KBM-7 (cell line): ENCODE data around the gene KRTAP29-1.
A peak's percentile ranks its signal among the peaks of the same experiment; 100 is the strongest.

Experiments
- DNase-seq: peaks from one replicate; pipeline ENCODE4 v3.0.0-alpha.2; 2015
- in situ Hi-C: fragments of 300-500 bp; cut with MboI; formaldehyde crosslinking; loops from 2 replicates; pipeline ENCODE4 v1.14.3; 2020; ENCODE audit warnings: low sequenced_read_pairs, low pct_unique_long_range_greater_than_20kb, mixed read lengths

Gene KRTAP29-1

DNA sequence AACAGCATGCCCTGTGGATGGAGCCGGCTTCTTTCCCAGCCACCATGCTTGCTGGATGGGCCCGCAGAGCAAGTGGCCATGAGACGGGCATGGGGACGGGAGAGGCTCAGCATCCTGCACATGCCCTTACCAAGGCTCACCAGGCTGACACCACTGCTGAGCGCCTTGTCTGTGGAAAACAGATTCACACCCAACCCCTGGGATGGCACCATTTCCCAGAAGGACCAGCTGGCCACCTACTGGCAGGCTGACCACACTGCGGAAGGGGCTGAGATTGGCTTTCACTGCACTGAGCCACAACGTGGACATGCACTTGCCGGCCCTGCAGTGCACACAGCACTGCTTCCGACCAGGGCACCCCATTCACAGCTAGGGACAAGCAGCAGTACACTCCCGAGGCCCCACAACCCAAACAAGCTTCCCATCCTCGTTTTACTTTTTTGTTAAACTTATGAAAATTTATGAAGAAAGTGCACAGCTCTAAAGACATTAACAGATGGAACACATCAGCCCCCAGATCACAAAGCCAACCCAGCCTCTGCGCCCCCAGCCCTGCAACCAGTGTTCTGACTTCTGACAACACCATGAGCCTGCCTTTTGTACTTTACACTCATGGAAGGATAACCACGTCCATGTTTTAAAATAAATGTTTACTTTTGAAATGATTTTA lies 26.8 kb upstream of the KRTAP29-1 start:
- in situ Hi-C loops = no loop called here
- peak; percentile 30 for DNase-seq

DNA sequence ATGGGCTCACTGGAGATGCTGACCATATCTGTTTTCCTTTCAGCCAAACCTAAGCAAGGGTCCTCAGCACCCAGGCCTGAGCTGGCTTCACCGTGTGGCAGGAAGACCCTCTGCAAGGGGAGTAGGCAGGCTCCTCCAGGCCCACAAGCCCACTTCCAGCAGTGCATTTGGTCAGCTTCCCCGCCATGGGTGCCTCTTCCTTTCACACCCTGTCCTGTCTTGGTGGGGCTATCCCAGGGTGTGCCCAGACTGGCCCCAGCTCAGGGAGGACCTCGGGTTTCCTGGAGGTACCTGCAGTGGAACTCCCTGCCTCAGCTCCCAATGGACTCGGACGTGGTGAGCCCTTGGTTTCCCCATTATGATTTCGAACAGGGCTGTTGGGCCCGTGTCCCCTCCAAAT lies 25.6 kb upstream of the KRTAP29-1 start:
- DNase-seq = no peak
- in situ Hi-C loops = no loop called here

DNA sequence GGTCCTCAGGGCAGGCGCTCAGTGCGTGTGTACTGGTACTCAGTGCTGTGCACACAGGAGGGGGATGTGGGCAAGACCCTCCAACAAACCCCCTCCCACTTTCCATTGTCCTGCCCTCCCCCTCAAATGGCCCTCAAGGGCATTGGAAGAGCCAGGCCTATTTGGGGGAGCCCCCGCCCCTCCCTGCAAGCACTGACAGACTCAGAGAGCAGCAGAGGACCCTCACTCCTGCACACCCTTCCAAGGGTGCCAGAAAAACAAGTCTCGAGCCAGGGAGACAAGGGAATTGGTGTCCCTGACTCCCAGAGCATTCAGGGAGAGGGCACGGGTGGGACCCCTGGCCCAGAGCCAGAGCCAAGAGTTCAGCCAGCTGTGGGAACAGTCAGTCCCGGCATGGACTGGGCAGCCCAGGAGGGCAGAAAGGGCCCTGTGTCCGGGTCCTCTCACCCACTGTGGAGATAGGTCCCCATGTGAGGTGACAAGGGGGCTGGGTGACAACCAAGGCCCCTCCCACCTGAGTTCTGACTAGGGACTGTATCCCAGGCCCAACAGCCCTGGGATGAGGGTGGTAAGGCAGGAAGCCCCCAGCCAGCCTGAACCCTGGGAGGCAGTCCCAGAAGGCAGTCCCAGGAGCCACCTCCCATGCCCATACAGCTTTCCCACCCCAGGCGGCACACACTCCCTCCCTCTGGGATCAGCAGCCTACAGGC lies 24.9 kb upstream of the KRTAP29-1 start:
- in situ Hi-C loops = no loop called here
- DNase-seq = no peak

DNA sequence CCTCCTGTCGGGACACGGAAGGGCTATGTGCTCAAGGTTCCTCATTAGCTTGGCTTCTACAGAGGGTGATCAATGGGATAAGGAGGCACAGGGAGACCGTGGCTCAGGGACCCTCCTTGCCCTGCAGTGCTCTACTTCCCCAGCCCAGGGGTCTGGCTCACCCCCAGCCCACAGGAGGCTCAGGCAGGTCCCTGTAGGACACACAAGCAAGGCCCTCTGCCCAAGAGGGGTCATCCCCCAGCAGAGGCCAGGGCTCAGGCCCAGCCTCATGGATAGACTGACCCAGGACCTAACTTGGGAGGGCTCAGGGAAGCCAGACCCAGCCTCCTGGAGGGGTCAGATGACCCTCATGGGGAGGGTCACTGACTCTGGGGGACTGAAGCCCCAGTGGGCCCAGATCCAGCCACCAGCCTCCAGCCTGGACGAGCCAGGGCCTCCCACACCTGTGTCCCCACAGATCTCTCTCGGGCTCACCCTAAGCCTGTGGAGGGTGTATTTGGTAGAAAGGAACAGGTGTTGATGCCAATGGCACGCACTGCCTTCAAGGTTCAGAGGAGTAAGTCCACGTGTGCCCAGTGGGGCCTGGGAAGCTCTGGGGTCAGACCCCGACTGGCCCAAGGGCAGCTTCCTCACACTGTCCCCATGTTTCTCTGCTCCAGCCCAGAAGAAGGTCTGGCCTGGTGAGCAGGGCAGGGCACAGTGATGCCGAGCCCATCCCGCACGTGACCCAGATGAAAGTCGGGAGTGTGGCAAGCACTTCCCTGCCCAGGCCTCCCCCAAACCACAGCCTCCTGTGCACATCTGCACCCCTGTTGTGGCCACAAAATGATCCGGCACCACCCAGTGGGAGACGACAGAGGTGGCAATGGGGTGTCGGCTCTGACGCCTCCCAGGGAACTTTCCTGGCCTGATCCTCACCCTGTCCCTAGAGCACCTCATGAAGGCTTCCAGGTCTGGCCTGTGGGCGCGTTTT lies 23.8 kb upstream of the KRTAP29-1 start:
- DNase-seq = no peak
- in situ Hi-C loops = no loop called here

DNA sequence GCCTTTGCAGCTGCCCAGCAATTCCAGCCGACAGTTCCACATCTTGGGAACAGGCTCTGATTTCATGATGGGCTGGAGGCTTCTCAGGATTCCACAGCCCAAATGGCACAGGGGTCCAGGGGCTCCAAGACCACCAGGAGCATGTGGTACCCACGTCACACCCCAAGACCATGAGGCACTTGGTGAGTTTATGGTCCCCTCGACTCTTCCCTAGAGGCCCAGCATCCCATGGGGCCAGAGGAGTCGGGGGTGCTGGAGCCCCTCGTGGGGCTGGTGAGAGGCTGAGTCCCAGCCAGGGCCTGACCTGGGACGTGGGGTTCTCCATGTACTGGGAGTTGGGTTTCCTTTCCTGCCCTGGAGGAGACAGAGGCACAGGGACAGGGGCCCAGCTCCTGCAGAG lies 23.0 kb upstream of the KRTAP29-1 start:
- no peak for DNase-seq
- in situ Hi-C loops = no loop called here

DNA sequence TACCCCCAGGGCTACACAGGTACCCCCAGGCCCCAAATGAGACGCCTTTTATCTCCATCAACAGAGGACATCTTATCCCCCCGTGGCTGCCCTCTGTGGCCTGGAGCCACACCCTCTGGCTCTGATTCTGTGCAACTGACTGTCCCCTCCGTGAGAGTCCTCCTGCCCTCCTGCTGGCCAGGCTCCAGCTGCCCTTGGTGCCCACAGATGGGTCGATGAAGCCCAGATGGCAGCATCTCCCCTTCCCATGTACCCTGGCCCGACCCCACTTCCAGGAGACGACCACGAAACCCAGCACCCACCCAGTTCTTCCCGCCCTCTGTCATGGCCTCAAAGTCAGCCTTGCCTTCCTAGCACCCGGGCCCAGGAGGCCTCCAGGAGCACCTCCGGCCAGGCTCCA lies 22.5 kb upstream of the KRTAP29-1 start:
- no peak for DNase-seq
- in situ Hi-C loops = no loop called here

DNA sequence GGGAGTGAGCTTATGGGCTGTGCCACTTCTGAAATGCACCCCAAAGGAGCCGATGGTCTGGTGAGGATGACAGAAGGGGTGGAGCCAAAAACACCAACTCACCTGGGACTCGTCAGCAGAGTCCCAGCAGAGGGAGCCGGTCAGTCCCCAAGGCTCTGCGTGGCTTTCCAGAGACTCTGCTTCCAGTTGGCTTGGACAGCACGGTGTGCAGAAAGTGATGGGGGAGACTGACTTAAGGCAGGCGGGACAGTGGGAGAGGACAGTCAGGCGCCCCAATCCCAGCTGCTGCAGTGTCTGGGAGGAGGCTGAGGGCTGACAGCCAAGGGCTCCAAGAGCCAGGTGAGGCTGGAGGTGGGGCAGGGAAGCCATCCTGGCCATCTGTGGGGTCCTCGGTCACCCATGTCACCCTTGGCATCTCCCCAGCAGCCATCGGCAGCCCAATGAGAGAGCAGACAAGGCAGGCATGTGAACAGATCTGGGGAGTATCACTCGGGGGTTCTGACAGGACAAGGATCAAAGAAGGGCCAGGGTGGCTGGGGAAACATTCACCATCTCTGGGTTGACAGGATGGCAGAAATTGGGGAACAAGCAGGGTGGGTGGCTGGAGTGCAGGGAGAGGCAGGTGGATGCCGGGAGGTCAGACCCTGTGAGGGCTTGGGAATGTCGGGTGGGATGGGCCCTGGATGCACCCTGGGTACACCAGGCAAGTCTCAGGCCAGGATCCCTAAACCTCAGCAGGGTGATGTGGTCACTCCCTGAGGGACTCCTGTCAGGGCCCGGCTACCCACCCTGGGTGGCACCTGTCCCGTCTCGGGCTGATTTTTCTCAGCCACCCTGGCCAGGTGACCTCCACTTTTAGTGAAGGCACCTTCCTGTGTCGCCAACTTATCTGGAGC lies 21.8 kb upstream of the KRTAP29-1 start:
- in situ Hi-C loops = loop anchor here (25.0 kb wide), 1 partner anchor 412 kb away; no protein-coding TSS in a partner anchor
- DNase-seq = no peak

DNA sequence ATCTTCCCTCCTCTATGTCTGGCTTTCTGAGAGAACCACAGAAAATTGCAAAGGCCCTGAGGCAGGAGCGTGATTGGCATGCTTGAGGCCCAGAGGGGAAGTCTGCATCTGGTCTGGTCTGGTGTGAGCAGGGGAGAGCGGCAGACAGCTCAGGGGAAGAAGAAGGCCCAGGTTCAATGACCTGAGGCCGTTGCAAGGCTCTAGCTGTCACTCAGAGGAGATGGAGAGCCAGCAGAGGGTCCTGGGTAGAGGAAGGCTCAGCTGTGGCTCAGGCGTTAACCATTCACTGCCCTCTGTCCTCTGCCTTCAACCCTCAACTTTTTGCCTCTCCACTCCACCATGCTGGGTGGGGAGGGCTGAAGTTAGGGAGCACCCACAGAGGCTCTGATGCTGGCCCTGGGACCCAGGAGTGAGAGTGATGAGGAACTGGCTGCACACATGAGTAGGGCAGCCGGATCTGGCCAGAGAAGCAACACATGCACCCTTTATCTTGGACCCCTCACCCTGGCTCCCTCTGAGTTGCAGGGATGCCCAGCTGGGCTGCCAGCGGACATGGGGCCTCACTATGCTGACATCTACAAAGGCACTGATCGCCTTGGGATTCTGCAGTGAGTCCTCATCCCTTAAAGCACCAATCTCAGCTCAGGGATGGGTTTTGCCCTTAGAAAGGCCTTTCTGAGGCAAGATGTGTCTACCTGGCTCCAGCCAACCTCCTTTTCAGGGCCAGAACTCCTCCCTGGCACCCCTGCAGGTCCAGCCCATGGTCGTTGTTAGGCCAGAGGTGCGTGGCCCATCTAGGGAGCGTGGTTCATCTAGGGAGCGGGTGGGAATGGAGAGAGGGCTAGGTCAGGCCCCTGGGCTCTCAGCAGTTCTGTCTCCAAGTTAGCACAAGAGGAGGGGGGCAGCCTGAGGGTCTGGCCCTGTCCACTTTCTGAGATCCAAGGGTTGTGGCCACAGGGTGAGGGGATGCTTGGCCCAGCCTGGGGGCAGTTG lies 20.5 kb upstream of the KRTAP29-1 start:
- DNase-seq = no peak
- in situ Hi-C loops = loop anchor here (25.0 kb wide), 1 partner anchor 411 kb away; no protein-coding TSS in a partner anchor

DNA sequence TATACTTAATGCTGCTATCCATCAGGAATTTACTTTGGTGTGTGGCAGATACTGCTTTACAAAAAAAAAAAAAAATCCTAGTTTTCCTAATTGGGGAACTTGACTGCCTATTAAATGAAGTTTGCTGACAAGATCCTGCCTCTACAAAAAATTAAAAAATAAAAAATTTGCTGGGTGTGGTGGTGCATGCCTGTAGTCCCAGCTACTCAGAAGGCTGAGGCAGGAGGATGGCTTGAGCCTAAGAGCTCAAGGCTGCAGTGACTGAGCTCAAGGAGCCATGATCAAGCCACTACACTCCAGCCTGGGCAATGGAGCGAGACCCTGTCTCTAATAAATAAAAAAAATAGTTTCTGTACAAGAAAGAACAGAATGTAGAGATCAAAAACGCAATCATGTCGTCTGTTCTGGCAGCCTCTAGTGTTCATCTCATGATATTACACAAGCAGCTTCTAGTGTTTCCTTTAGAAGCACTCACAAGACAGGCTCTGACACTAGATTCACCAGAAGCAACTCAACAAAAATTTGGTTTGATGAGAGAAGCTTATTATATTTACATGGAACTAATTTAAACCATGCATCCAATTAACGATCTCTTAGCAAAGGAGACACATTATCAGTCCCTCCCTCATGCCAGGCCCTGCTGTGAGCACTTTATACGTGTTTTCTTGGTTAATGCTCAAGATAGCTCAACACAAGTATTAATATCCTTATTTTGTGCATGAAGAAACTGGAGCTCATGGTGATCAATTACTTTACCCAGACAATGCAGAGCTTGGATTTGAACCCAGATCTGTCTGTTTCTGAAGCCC lies 19.6 kb upstream of the KRTAP29-1 start:
- in situ Hi-C loops = loop anchor here (25.0 kb wide), 1 partner anchor 410 kb away; no protein-coding TSS in a partner anchor

DNA sequence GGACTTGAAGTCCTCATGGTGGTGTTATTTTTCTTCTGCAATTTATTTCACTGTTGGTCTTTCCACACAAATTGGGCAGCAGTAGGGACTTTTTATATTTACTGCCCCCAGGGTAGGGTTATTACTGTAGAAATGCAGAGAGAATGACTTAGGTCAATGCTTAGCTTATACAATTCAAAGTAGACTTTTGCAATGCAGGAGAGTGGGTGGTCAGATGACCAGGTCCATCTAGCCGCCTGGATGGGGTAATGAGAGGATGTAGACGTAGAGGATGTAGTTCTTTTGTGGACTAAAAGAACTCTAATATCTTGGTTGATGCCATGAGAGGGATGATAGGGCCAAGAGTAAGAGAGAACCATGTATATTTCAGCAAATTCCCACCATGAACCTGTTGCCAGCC lies 15.6 kb upstream of the KRTAP29-1 start:
- no peak for DNase-seq
- in situ Hi-C loops = loop anchor here (25.0 kb wide), 1 partner anchor 406 kb away; no protein-coding TSS in a partner anchor

More for the DNA sequence above, 19.6 kb upstream of the KRTAP29-1 start:
- DNase-seq = peak; percentile 51

DNA sequence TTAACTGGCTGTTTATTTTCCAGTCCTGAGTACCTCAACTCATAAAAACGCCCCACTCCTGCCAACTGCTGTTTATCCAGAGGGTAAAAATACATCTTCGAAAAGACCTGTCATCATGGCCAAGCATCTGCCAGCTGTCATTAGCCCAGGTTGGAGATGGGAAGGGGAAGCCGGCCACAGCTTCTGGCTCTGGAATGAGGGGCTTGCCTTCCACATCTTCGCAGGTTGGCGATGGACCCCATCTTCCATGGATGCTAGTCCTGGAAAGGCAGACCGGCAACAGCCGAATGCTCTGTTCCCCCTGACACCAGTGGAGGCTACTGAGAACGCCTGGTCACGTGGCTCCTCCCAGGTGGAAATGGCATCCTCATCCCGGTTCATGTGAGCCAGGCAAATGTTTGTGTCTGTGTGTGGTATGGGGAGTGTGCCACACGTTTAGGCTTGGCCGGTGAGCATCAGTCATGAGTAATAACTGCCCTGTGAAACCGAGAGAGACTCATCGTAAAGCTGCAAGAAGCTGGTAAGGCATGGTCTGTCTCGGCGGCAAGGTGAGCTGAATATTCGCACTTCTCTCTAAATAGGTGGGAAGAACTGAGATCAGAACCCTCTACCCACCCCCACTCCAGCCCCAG lies 13.3 kb upstream of the KRTAP29-1 start:
- no peak for DNase-seq
- in situ Hi-C loops = loop anchor here (25.0 kb wide), 1 partner anchor 404 kb away; no protein-coding TSS in a partner anchor

DNA sequence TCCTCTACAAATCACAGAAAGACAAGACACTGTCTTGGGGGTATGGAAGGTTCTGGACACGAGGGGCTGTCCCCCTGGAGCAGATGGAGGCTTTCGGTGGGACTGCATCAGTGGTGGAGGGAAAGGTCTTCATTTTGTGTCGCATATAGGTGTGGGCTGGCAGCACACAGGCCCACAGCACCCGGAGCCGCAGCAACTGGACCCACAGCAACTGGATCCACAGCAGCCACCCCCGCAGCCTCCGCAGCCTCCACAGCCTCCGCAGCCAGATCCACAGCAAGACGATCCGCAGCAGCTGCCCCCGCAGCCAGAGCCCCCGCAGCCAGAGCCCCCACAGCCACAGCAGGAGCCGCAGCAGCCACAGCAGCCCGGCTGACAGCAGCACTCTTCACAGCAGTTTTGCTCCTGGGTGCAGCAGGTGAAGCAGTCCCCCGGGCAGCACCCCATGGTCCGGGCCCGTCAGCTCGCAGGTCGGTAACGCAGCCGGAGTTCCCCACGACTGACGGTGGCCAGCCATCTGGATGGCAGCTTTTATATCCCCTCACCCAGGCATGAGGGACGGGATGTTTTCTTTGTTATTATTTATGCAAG lies 12.6 kb upstream of the KRTAP29-1 start, which contains the start of gene KRTAP17-1:
KRTAP17-1 (minus strand) TSS at position 507 of the 591 bp plus-strand sequence; CDS start at position 447, 60 bp downstream.
- in situ Hi-C loops = loop anchor here (25.0 kb wide), 1 partner anchor 403 kb away; no protein-coding TSS in a partner anchor

DNA sequence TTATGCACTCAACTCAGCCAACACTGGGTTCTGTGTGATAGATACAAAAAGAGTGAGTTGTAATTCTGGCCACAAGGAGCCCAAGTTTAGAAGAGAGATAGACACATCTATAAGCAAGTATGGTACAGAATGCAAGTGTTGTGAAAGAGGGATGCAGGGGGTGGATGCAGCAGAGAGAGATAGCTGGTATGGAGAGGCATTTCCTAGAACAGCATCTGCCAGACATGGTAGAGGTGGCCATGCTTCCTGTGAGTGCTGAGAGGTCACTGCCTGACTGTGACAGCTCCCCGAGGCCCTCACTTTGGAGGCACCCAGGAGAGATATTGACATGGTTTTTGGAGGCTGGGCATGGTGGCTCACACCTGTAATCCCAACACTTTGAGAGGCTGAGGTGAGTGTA lies 8.5 kb upstream of the KRTAP29-1 start:
- in situ Hi-C loops = loop anchor here (25.0 kb wide), 1 partner anchor 399 kb away; no protein-coding TSS in a partner anchor
- DNase-seq = no peak

More for the DNA sequence above, 12.6 kb upstream of the KRTAP29-1 start, which contains the start of gene KRTAP17-1:
- DNase-seq = no peak

DNA sequence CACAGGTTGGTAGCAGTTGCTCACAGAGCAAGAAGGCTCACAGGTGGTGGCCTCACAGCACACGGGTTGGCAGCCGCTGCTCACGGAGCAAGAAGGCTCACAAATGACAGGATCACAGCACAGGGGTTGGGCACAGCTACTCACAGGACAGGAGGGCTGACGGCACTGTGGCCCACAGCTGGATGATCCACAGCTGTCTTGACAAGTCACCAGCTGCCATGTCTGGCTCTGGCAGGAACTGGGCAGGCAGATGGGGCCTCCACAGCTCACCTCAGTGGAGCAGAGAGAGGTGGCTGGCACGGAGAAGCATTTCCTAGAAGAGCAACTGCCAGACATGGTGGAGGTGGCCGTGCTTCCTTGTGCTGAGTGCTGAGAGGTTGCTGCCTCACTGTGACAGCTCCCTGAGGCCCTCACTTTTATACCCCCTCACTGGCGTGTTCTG lies 6.3 kb upstream of the KRTAP29-1 start, which contains the start of gene KRTAP16-1:
KRTAP16-1 (minus strand) TSS at position 392 of the 442 bp plus-strand sequence; CDS start at position 336, 56 bp downstream.
- in situ Hi-C loops = loop anchor here (25.0 kb wide), 1 partner anchor 397 kb away; no protein-coding TSS in a partner anchor

More for the DNA sequence above, 6.3 kb upstream of the KRTAP29-1 start, which contains the start of gene KRTAP16-1:
- no peak for DNase-seq
